Skeletal muscle tissue (tissue), 4 donors: ENCODE data around the gene PROM2. TPM values are rescaled to one million over a fixed set of nuclear protein-coding genes. Genes with fewer than 3 reads are reported as not detected.

ENCODE experiments used
- H3K27ac ChIP-seq: one replicate; pipeline ENCODE4 v1.7.0; 2013; ENCODE audit warnings: mild to moderate bottlenecking, low read depth, low read length, inconsistent platforms
- H3K27me3 ChIP-seq, 3 donors: one replicate each; pipeline ENCODE4 v1.7.0; 2013; ENCODE audit warnings: low read length in 3 of 3; ENCODE audit not compliant: control insufficient read depth in 3 of 3, insufficient read depth in 3 of 3
- H3K36me3 ChIP-seq, 3 donors: one replicate each; pipeline ENCODE4 v1.7.0; 2013; ENCODE audit warnings: low read length in 3 of 3; ENCODE audit not compliant: control insufficient read depth in 3 of 3, insufficient read depth in 3 of 3
- H3K4me1 ChIP-seq, 3 donors: one replicate each; pipeline ENCODE4 v1.7.0; 2013; ENCODE audit warnings: low read length in 3 of 3, mild to moderate bottlenecking in 3 of 3; ENCODE audit not compliant: control insufficient read depth in 3 of 3, insufficient read depth in 3 of 3
- H3K4me3 ChIP-seq, 3 donors: one replicate each; pipeline ENCODE4 v1.7.0; 2013; ENCODE audit warnings: low read length in 3 of 3
- H3K9ac ChIP-seq, 3 donors: one replicate each; pipeline ENCODE4 v1.7.0; 2013; ENCODE audit warnings: low read length in 3 of 3, mild to moderate bottlenecking in 3 of 3, moderate library complexity in 2 of 3, low read depth in 1 of 3
- H3K9me3 ChIP-seq, 3 donors: one replicate each; pipeline ENCODE4 v1.7.0; 2013; ENCODE audit warnings: low read length in 3 of 3; ENCODE audit not compliant: control insufficient read depth in 3 of 3
- total RNA-seq: library from RNA; depleted of rRNA; stranded (reverse); fragments of >200 nt; gene quantifications from one replicate; pipeline ENCODE4 v1.2.3, GENCODE V29; 2014
- donor health status: Osteomylitis.

The PROM2 gene
- total RNA-seq, 1 donor from 2014 or later, result under 0.01 TPM

GRCh38 chr2:95333888-95334338 lies 59.7 kb downstream of the PROM2 start:
- Histone ChIP-seq H3K36me3 (no peaks in the 10 kb centered on the region), H3K9me3 (no peaks in the 10 kb centered on the region), H3K27me3 (peaks cover 0 to 5% (median 0%) of the 10 kb centered on the region in 3 donors), H3K4me3 (no peak overlapping the region), H3K9ac (no peak overlapping the region), H3K4me1 (peaks cover 0 to 12% (median 4%) of the 10 kb centered on the region in 3 donors), H3K27ac (no peak overlapping the region)

DNA sequence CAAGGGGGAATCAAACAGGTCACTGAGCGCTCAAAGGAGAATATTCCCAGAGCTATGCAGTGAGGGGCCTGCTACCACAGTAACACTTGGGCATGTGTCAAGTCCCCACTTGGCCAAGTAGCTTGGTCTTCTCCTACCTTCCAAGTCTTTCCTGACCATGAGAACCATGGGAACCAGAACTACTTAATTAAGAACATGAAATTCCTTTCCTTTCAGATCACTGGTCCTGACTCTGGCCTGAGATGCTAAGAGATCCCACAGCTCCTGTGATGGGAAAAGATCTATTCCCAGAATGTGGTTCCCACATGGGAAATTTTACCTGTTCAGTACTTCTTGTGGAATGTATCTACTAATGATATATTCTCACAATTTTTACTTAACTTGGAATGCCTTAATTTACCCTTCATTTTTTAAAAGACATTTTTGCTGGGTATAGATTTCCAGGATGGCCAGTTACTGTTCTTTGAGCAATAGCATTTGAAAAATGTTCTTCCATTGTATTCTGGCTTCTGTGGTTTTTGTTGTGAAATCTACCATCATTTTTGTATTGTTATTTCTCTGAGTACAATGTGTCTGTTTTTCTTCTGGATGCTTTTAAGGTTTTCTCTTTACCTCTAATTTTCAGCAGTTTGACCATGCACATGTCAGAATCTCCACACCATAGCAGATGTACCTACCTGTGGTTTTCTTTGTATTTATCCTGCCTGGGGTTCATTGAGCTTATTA lies 60.8 kb downstream of the PROM2 start:
- H3K36me3 ChIP-seq, result no peaks in the 10 kb centered on the region
- H3K9ac ChIP-seq, result no peak overlapping the region
- no peaks in the 10 kb centered on the region for H3K9me3 ChIP-seq
- H3K27me3 ChIP-seq, result peaks cover 0 to 5% (median 0%) of the 10 kb centered on the region in 3 donors
- peaks cover 0 to 12% (median 4%) of the 10 kb centered on the region in 3 donors for H3K4me1 ChIP-seq
- no peak overlapping the region for H3K4me3 ChIP-seq
- H3K27ac ChIP-seq, result no peak overlapping the region

DNA sequence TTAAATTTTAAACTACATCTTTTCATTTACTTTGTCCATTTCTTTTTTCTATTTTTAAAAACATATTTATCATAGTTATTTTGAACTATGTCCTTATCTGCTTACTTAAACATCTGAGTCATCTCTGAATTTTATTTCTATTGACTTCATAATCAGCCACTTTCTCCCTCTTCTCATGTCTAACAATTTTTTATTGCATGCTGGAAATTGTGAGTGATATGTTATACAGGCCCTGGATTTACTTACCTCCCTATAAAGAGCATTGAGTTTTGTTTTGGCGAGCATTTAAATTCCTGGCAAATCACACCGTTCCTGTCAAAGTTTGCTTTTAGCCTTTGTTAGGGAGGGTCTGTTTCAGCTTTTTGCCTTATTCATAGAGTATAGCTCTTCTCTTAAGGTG lies 62.2 kb downstream of the PROM2 start:
- Histone ChIP-seq H3K9me3 (no peaks in the 10 kb centered on the region), H3K36me3 (no peaks in the 10 kb centered on the region), H3K27ac (no peak overlapping the region), H3K4me3 (no peak overlapping the region), H3K9ac (no peak overlapping the region), H3K27me3 (peaks cover 4 to 10% (median 7%) of the 10 kb centered on the region in 3 donors), H3K4me1 (peaks cover 0 to 12% (median 4%) of the 10 kb centered on the region in 3 donors)

- Histone ChIP-seq H3K4me1 (peaks cover 0 to 12% (median 4%) of the 10 kb centered on the region in 3 donors), H3K27me3 (peaks cover 8 to 17% (median 11%) of the 10 kb centered on the region in 3 donors), H3K9me3 (no peaks in the 10 kb centered on the region), H3K9ac (no peak overlapping the region), H3K36me3 (no peaks in the 10 kb centered on the region), H3K4me3 (no peak overlapping the region), H3K27ac (no peak overlapping the region)
Measured at GRCh38 chr2:95337829-95338228, 63.6 kb downstream of the PROM2 start.

Other genes starting within 250 kb of the PROM2 start
- gene MAL, start 248.7 kb upstream of the PROM2 start, total RNA-seq, result 4.2 TPM
- gene MRPS5, start 152.6 kb upstream of the PROM2 start, total RNA-seq, result 36.5 TPM
- gene ZNF514, start 114.6 kb upstream of the PROM2 start, total RNA-seq, result 22.4 TPM
- 8.4 TPM for gene ZNF2, start 108.6 kb upstream of the PROM2 start, total RNA-seq
- gene ZNF892, start 66.9 kb upstream of the PROM2 start, total RNA-seq, result 4.7 TPM
- gene KCNIP3, start 22.9 kb downstream of the PROM2 start, total RNA-seq, result 2.1 TPM
- 3.7 TPM for gene FAHD2A, start 128.3 kb downstream of the PROM2 start, total RNA-seq
- not detected for gene TRIM43B, start 210.3 kb downstream of the PROM2 start, total RNA-seq